ENCODE data around the gene HIGD2B.
"Not testable (repeated sequence)": the region's sequence is repeated elsewhere in the genome, so short reads cannot be mapped to it uniquely, and the experiment has no call there.

GRCh38 chr15:72629068-72629570 lies 56.9 kb downstream of the HIGD2B start:
- TF ChIP-seq, protein P1, sequence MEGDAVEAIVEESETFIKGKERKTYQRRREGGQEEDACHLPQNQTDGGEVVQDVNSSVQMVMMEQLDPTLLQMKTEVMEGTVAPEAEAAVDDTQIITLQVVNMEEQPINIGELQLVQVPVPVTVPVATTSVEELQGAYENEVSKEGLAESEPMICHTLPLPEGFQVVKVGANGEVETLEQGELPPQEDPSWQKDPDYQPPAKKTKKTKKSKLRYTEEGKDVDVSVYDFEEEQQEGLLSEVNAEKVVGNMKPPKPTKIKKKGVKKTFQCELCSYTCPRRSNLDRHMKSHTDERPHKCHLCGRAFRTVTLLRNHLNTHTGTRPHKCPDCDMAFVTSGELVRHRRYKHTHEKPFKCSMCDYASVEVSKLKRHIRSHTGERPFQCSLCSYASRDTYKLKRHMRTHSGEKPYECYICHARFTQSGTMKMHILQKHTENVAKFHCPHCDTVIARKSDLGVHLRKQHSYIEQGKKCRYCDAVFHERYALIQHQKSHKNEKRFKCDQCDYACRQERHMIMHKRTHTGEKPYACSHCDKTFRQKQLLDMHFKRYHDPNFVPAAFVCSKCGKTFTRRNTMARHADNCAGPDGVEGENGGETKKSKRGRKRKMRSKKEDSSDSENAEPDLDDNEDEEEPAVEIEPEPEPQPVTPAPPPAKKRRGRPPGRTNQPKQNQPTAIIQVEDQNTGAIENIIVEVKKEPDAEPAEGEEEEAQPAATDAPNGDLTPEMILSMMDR (IDR thresholded peaks at IDR 0.05) = not testable (repeated sequence)
- not testable (repeated sequence) for TF ChIP-seq POLR2A (IDR thresholded peaks at IDR 0.05; ENCODE audit: low read depth); POLR2AphosphoS5 (IDR thresholded peaks at IDR 0.05); EP300 (IDR thresholded peaks at IDR 0.05)

Measured in esophagus muscularis mucosa (tissue), 4 donors.